GM18868 (cell line): ENCODE results near the gene CELF4.

ENCODE experiments used
- ATAC-seq: cut with Tn5 transposase; IDR thresholded peaks from one replicate; pipeline ENCODE4 v1.9.1; 2021; ENCODE audit warnings: mild to moderate bottlenecking, moderate library complexity; ENCODE audit not compliant: unreplicated experiment

The CELF4 gene

GRCh38 chr18:37527395-37527794 lies 38.2 kb downstream of the CELF4 start:
- no peak for ATAC-seq

GRCh38 chr18:37525262-37525585 lies 40.4 kb downstream of the CELF4 start:
- ATAC-seq = no peak

- no peak for ATAC-seq
These were observed 40.9 kb downstream of the CELF4 start for GRCh38 chr18:37524498-37525261.

GRCh38 chr18:37524139-37524497 lies 41.5 kb downstream of the CELF4 start:
- no peak for ATAC-seq

GRCh38 chr18:37521510-37522465 lies 43.8 kb downstream of the CELF4 start:
- no peak for ATAC-seq

- ATAC-seq = no peak
These were observed 45.1 kb downstream of the CELF4 start for GRCh38 chr18:37520508-37520907.

- no peak for ATAC-seq
These were observed 46.0 kb downstream of the CELF4 start for GRCh38 chr18:37519510-37520135.

GRCh38 chr18:37516361-37516853 lies 49.2 kb downstream of the CELF4 start:
- no peak for ATAC-seq

GRCh38 chr18:37514953-37515352 lies 50.6 kb downstream of the CELF4 start:
- no peak for ATAC-seq

- ATAC-seq = no peak
These were observed 53.2 kb downstream of the CELF4 start for GRCh38 chr18:37512400-37512799.

GRCh38 chr18:37511721-37512298 lies 53.8 kb downstream of the CELF4 start:
- ATAC-seq = no peak

- ATAC-seq = no peak
These were observed 56.0 kb downstream of the CELF4 start for GRCh38 chr18:37509600-37509999.

- no peak for ATAC-seq
These were observed 57.4 kb downstream of the CELF4 start for GRCh38 chr18:37508207-37508606.

- no peak for ATAC-seq
These were observed 58.4 kb downstream of the CELF4 start for GRCh38 chr18:37507239-37507638.

- no peak for ATAC-seq
These were observed 59.6 kb downstream of the CELF4 start for GRCh38 chr18:37506001-37506400.

GRCh38 chr18:37505321-37505720 lies 60.3 kb downstream of the CELF4 start:
- ATAC-seq = no peak

- ATAC-seq = no peak
These were observed 63.0 kb downstream of the CELF4 start for GRCh38 chr18:37502601-37503000.

GRCh38 chr18:37502036-37502435 lies 63.6 kb downstream of the CELF4 start:
- ATAC-seq = no peak

- ATAC-seq = no peak
These were observed 64.5 kb downstream of the CELF4 start for GRCh38 chr18:37501136-37501535.

- ATAC-seq = no peak
These were observed 65.7 kb downstream of the CELF4 start for GRCh38 chr18:37499913-37500312.

- no peak for ATAC-seq
These were observed 66.6 kb downstream of the CELF4 start for GRCh38 chr18:37499044-37499443.
